Glutamatergic neuron (in vitro differentiated cells): ENCODE measurements around the gene COL5A3. TPM values are rescaled to one million over a fixed set of nuclear protein-coding genes. Genes with fewer than 3 reads are reported as not detected.
"Not testable (repeated sequence)": the region's sequence is repeated elsewhere in the genome, so short reads cannot be mapped to it uniquely, and the experiment has no call there.

Source experiments
- DNase-seq: peaks from one replicate; pipeline ENCODE4 v3.0.0; 2022
- H3K27ac Mint-ChIP-seq: one replicate; pipeline ENCODE4 v1.8.0; 2020; ENCODE audit warnings: mild to moderate bottlenecking, mixed read lengths, inconsistent platforms; ENCODE audit not compliant: unreplicated experiment
- H3K27me3 Mint-ChIP-seq: one replicate; pipeline ENCODE4 v1.8.0; 2020; ENCODE audit warnings: mild to moderate bottlenecking, moderate library complexity, mixed read lengths, inconsistent platforms; ENCODE audit not compliant: unreplicated experiment
- H3K36me3 Mint-ChIP-seq: one replicate; pipeline ENCODE4 v1.8.0; 2020; ENCODE audit warnings: mild to moderate bottlenecking, mixed read lengths, inconsistent platforms; ENCODE audit not compliant: unreplicated experiment
- H3K4me1 Mint-ChIP-seq: one replicate; pipeline ENCODE4 v1.8.0; 2020; ENCODE audit warnings: mild to moderate bottlenecking, low read depth, mixed read lengths, inconsistent platforms; ENCODE audit not compliant: unreplicated experiment
- H3K4me3 Mint-ChIP-seq: one replicate; pipeline ENCODE4 v1.8.0; 2020; ENCODE audit warnings: mild to moderate bottlenecking, mixed read lengths, inconsistent platforms; ENCODE audit not compliant: unreplicated experiment
- H3K9me3 Mint-ChIP-seq: one replicate; pipeline ENCODE4 v1.8.0; 2020; ENCODE audit warnings: mild to moderate bottlenecking, moderate library complexity, mixed read lengths, inconsistent platforms; ENCODE audit not compliant: unreplicated experiment
- CTCF ChIP-seq: fragments of 200-600 bp; sonication (generic); IDR thresholded peaks from one replicate; pipeline ENCODE4 v1.5.0; 2021; ENCODE audit not compliant: partially characterized antibody, unreplicated experiment
- total RNA-seq: library from RNA; stranded (reverse); fragmentation: NEBNext Ultra II Directional; extraction: Animal tissue kit (Norgen Biotek cat#: 25700); gene quantifications from one replicate; pipeline ENCODE4 v1.2.1, GENCODE V29; 2021; ENCODE audit not compliant: unreplicated experiment

The COL5A3 gene
- total RNA-seq, 1 donor from 2014 or later, result 0.10 TPM

- H3K27me3 Mint-ChIP-seq, result peaks cover 2% of the 10 kb centered on the region
These were observed 62.9 kb downstream of the COL5A3 start for GRCh38 chr19:9947441-9947840.

DNA sequence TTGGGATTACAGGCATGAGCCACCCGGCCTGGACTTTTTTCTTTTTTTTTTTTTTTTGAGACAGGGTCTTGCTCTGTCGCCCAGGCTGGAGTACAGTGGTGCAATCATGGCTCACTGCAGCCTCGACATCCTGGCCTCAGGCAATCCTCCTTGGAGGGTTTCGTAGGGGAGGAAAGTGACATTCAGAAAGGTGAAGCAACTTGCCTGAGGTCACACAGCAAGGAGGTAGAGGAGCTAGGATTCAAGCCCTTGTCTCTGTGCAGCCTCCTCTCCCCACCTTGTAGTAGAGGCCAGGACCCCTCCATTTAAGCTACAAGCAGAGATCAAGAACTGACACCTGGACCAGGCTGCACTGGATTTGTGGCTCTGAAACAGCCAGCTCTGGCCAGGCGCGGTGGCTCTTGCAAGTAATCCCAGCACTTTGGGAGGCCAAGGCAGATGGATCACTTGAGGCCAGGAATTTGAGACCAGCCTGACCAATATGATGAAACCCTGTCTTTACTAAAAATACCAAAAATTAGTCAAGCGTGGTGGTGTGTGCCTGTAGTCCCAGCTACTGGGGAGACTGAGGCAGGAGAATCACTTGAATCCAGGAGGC is 63.7 kb downstream of the COL5A3 start:
- H3K27ac Mint-ChIP-seq, H3K27me3 Mint-ChIP-seq, H3K9me3 Mint-ChIP-seq, DNase-seq, H3K4me1 Mint-ChIP-seq, H3K4me3 Mint-ChIP-seq, H3K36me3 Mint-ChIP-seq: not testable (repeated sequence)

More at GRCh38 chr19:9947441-9947840, 62.9 kb downstream of the COL5A3 start:
- H3K4me3 Mint-ChIP-seq, result no peak overlapping the region
- DNase-seq, result no peak
- H3K9me3 Mint-ChIP-seq, result peaks cover 6% of the 10 kb centered on the region
- H3K36me3 Mint-ChIP-seq, result no peaks in the 10 kb centered on the region
- no peaks in the 10 kb centered on the region for H3K4me1 Mint-ChIP-seq
- no peak for TF ChIP-seq CTCF
- no peak overlapping the region for H3K27ac Mint-ChIP-seq

GRCh38 chr19:9945319-9945966 is 64.9 kb downstream of the COL5A3 start:
- no peaks in the 10 kb centered on the region for H3K36me3 Mint-ChIP-seq
- TF ChIP-seq CTCF, result no peak
- no peak for DNase-seq
- no peak overlapping the region for H3K4me3 Mint-ChIP-seq
- peaks cover 9% of the 10 kb centered on the region for H3K9me3 Mint-ChIP-seq
- no peaks in the 10 kb centered on the region for H3K4me1 Mint-ChIP-seq
- no peak overlapping the region for H3K27ac Mint-ChIP-seq
- H3K27me3 Mint-ChIP-seq, result peaks cover 2% of the 10 kb centered on the region

DNA sequence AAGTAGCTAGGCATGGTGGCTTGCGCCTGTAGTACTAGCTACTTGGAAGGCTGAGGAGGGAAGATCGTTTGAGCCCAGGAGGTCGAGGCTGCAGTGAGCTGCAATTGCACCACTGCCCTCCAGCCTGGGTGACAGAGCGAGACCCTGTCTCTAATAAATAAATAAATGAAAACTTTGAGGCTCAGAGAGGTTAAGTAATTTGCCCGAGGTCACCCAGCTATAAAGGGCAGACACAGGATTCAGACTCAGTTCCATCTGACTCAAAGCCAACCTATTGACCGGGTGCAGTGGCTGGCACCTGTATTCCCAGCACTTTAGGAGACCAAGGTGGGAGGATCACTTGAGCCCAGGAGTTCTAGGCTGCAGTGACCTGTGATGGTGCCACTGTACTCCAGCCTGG is 66.6 kb downstream of the COL5A3 start:
- Mint-ChIP-seq H3K9me3 (peaks cover 9% of the 10 kb centered on the region), H3K27ac (no peak overlapping the region), H3K27me3 (peaks cover 2% of the 10 kb centered on the region), H3K4me3 (no peak overlapping the region), H3K4me1 (no peaks in the 10 kb centered on the region), H3K36me3 (no peaks in the 10 kb centered on the region)
- no peak for DNase-seq
- TF ChIP-seq CTCF, result no peak

DNA sequence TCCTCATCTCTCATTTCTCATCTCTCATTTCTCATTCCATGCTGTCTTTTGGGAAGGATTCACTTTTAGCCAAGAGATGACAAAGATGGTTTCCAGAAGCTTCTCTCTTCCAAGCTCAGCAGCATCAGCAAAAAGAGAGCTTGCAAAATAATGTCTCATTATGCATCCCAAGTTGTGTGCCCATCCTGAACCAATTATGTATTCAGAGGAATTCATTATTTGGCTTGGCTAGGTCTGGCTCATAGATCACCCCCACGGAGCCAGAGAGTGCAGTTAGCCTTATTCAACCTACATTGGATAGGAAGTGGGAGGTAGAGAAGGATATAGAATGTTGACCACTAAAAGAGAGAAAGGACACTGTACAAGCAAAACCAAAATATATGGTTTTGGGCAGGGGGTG is 68.6 kb downstream of the COL5A3 start:
- Mint-ChIP-seq H3K36me3 (no peaks in the 10 kb centered on the region), H3K4me1 (no peaks in the 10 kb centered on the region), H3K9me3 (peaks cover 11% of the 10 kb centered on the region), H3K27ac (no peak overlapping the region), H3K27me3 (peaks cover 5% of the 10 kb centered on the region), H3K4me3 (no peak overlapping the region)
- TF ChIP-seq CTCF, result no peak
- DNase-seq, result no peak
